HG03558 (cell line): ENCODE measurements around the gene SHMT2.

Experiments used
- ATAC-seq: cut with Tn5 transposase; IDR thresholded peaks from one replicate; pipeline ENCODE4 v1.9.1; 2021; ENCODE audit warnings: moderate number of reproducible peaks; ENCODE audit not compliant: unreplicated experiment; ENCODE audit errors: extremely low read depth

Gene SHMT2

GRCh38 chr12:57229634-57230380 is at the start of gene SHMT2:
SHMT2 (plus strand) TSS chr12:57229711; CDS start chr12:57229779, 68 bp downstream.
- ATAC-seq = no peak

GRCh38 chr12:57180321-57180989 is 49.1 kb upstream of the SHMT2 start:
- ATAC-seq = no peak

- ATAC-seq = no peak
These were observed 48.4 kb upstream of the SHMT2 start for GRCh38 chr12:57181072-57181471.

GRCh38 chr12:57181561-57182155 is 47.9 kb upstream of the SHMT2 start:
- no peak for ATAC-seq

GRCh38 chr12:57182918-57183575 is 46.5 kb upstream of the SHMT2 start:
- peak; percentile 70 for ATAC-seq

GRCh38 chr12:57183939-57184725 is 45.4 kb upstream of the SHMT2 start:
- no peak for ATAC-seq

- no peak for ATAC-seq
These were observed 44.1 kb upstream of the SHMT2 start for GRCh38 chr12:57185403-57185802.

- ATAC-seq = no peak
These were observed 43.5 kb upstream of the SHMT2 start for GRCh38 chr12:57185906-57186508.

GRCh38 chr12:57187222-57188089 is 42.1 kb upstream of the SHMT2 start:
- no peak for ATAC-seq

- ATAC-seq = no peak
These were observed 41.5 kb upstream of the SHMT2 start for GRCh38 chr12:57188090-57188425.

GRCh38 chr12:57190037-57190436 is 39.5 kb upstream of the SHMT2 start:
- ATAC-seq = no peak

- no peak for ATAC-seq
These were observed 38.7 kb upstream of the SHMT2 start for GRCh38 chr12:57190821-57191220.

- no peak for ATAC-seq
These were observed 38.1 kb upstream of the SHMT2 start for GRCh38 chr12:57191410-57191809.

- no peak for ATAC-seq
These were observed 36.6 kb upstream of the SHMT2 start for GRCh38 chr12:57192920-57193319.

- no peak for ATAC-seq
These were observed 35.7 kb upstream of the SHMT2 start for GRCh38 chr12:57193706-57194245.

GRCh38 chr12:57194253-57194652 is 35.3 kb upstream of the SHMT2 start:
- ATAC-seq = no peak

- ATAC-seq = no peak
These were observed 34.3 kb upstream of the SHMT2 start for GRCh38 chr12:57195186-57195585.

- ATAC-seq = no peak
These were observed 33.7 kb upstream of the SHMT2 start for GRCh38 chr12:57195611-57196371.
